NCI-H146 treated with DMSO at 0.1 percent for 48 hours (cell line): ENCODE measurements around the gene SCAF1.

ENCODE experiments used
- DNase-seq: peaks from one replicate; lab custom pipeline; 2025; ENCODE audit not compliant: unreplicated experiment; lab: John Stamatoyannopoulos, UW

SCAF1 gene

GRCh38 chr19:49665351-49666119 lies 23.5 kb downstream of the SCAF1 start, which contains the start of the genes BCL2L12 and IRF3:
BCL2L12 (plus strand) TSS chr19:49665933; CDS start chr19:49666693, 760 bp downstream.
IRF3 (minus strand) TSS chr19:49665857; CDS start chr19:49664838, 1,019 bp downstream.
- DNase-seq = peak; percentile 92

GRCh38 chr19:49666120-49666444 lies 24.1 kb downstream of the SCAF1 start:
- DNase-seq = no peak

- no peak for DNase-seq
Measured at GRCh38 chr19:49667473-49667872, 25.5 kb downstream of the SCAF1 start.

- DNase-seq = no peak
Measured at GRCh38 chr19:49669516-49669915, 27.5 kb downstream of the SCAF1 start.

- peak; percentile 80 for DNase-seq
Measured at GRCh38 chr19:49672131-49672919, 30.3 kb downstream of the SCAF1 start.

GRCh38 chr19:49676136-49676783 lies 34.3 kb downstream of the SCAF1 start:
- DNase-seq = peak; percentile 96

- DNase-seq = peak; percentile 99
Measured at GRCh38 chr19:49676784-49677230, 34.8 kb downstream of the SCAF1 start.

- peak; percentile 45 for DNase-seq
Measured at GRCh38 chr19:49677231-49677900, 35.4 kb downstream of the SCAF1 start, which contains the start of gene PRMT1. PRMT1 (plus strand) TSS chr19:49677271; CDS start chr19:49677281, 10 bp downstream.

GRCh38 chr19:49677901-49678674 lies 36.1 kb downstream of the SCAF1 start:
- DNase-seq = peak; percentile 41

- DNase-seq = no peak
Measured at GRCh38 chr19:49678985-49679770, 37.2 kb downstream of the SCAF1 start.

- no peak for DNase-seq
Measured at GRCh38 chr19:49679771-49680413, 37.9 kb downstream of the SCAF1 start.

- DNase-seq = peak; percentile 84
Measured at GRCh38 chr19:49680421-49681351, 38.7 kb downstream of the SCAF1 start.

- DNase-seq = no peak
Measured at GRCh38 chr19:49681830-49682229, 39.8 kb downstream of the SCAF1 start.

- DNase-seq = no peak
Measured at GRCh38 chr19:49682274-49682673, 40.3 kb downstream of the SCAF1 start.

GRCh38 chr19:49683814-49684250 lies 41.8 kb downstream of the SCAF1 start:
- DNase-seq = no peak

GRCh38 chr19:49684251-49684982 lies 42.4 kb downstream of the SCAF1 start:
- DNase-seq = no peak

- no peak for DNase-seq
Measured at GRCh38 chr19:49684983-49685553, 43.1 kb downstream of the SCAF1 start.
